GM12878 (cell line): Measurements from ENCODE around the gene INCA1. TPM values are rescaled to one million over a fixed set of nuclear protein-coding genes. Genes with fewer than 3 reads are reported as not detected.

Experiments
- ATAC-seq: fragments of 200-7000 bp; cut with Tn5 transposase; 3 replicates; pipeline ENCODE4 v1.9.1; 2020; ENCODE audit warnings: mild to moderate bottlenecking, moderate library complexity
- BruUV-seq: library from RNA; stranded (reverse); fragments of 400-500 nt; replicated peaks from 2 replicates; lab custom pipeline; 2021; lab: Mats Ljungman, UMichigan
- CTCF ChIA-PET: fragments of 300-600 bp; sonication (Branson Sonifier 250); formaldehyde crosslinking; extraction: SDS; loops from one replicate; lab custom pipeline; 2021; ENCODE audit warnings: inconsistent platforms; lab: Yijun Ruan, JAX
- POLR2A ChIA-PET: fragments of 350-600 bp; formaldehyde crosslinking; extraction: SDS; loops from one replicate; lab custom pipeline; 2021; ENCODE audit warnings: inconsistent platforms; lab: Charles Lee
- RAD21 ChIA-PET: fragments of 300-600 bp; sonication (Branson Sonifier 250); formaldehyde crosslinking; loops from one replicate; lab custom pipeline; 2023; ENCODE audit warnings: antibody characterized with exemption; ENCODE audit not compliant: unreplicated experiment; lab: Charles Lee
- SMC1A ChIA-PET: fragments of 300-600 bp; sonication (Branson Sonifier 250); formaldehyde crosslinking; loops from one replicate; lab custom pipeline; 2023; ENCODE audit not compliant: unreplicated experiment, uncharacterized antibody; lab: Charles Lee
- DNase-seq: peaks from one replicate; pipeline ENCODE4 v3.0.0-alpha.2; 2011; ENCODE audit warnings: low read depth, low spot score
- FAIRE-seq: peaks from 3 replicates; lab custom pipeline; 2011; peaks lifted over from hg19 to GRCh38; lab: Jason Lieb, UNC
- H2AFZ ChIP-seq: 2 replicates; pipeline ENCODE4 v1.6.0; 2011; ENCODE audit warnings: low read depth, low read length, control low read depth; ENCODE audit not compliant: control insufficient read depth
- H3K27ac ChIP-seq: 2 replicates; pipeline ENCODE4 v1.5.1; 2011; ENCODE audit warnings: control low read depth; ENCODE audit not compliant: control insufficient read depth, insufficient read depth
- H3K27me3 ChIP-seq, 2 experiments: replicated peaks in 1 of 2; 2 replicates each; pipeline versions ENCODE4 v1.6.0 to v1.6.1; 2011; ENCODE audit warnings: low read length in 1 of 2; ENCODE audit not compliant: control insufficient read depth in 2 of 2, insufficient read depth in 2 of 2
- H3K36me3 ChIP-seq, 2 experiments: 2 replicates each; pipeline ENCODE4 v1.5.1; 2011; ENCODE audit warnings: low read length in 1 of 2; ENCODE audit not compliant: control insufficient read depth in 2 of 2, insufficient read depth in 2 of 2
- H3K4me1 ChIP-seq: 2 replicates; pipeline ENCODE4 v1.6.1; 2011; ENCODE audit warnings: mild to moderate bottlenecking, low read length, moderate library complexity, mixed read lengths; ENCODE audit not compliant: control insufficient read depth, insufficient read depth
- H3K4me2 ChIP-seq: 2 replicates; pipeline ENCODE4 v1.6.0; 2011; ENCODE audit warnings: control low read depth; ENCODE audit not compliant: control insufficient read depth, insufficient read depth
- H3K4me3 ChIP-seq: fragments of 200-600 bp; sonication (generic); 2 replicates; pipeline ENCODE4 v1.5.1; 2016
- H3K79me2 ChIP-seq: 2 replicates; pipeline ENCODE4 v1.6.0; 2011; ENCODE audit warnings: low read length; ENCODE audit not compliant: control insufficient read depth, insufficient read depth
- H3K9ac ChIP-seq: 2 replicates; pipeline ENCODE4 v1.8.0; 2011; ENCODE audit warnings: low read length, control low read depth, mixed read lengths; ENCODE audit not compliant: control insufficient read depth, insufficient read depth
- H3K9me3 ChIP-seq: replicated peaks from 3 replicates; pipeline ENCODE4 v1.5.1; 2011; ENCODE audit warnings: mild to moderate bottlenecking, low read length; ENCODE audit not compliant: control insufficient read depth, insufficient read depth
- H4K20me1 ChIP-seq: 2 replicates; pipeline ENCODE4 v1.6.0; 2011; ENCODE audit not compliant: control insufficient read depth, insufficient read depth
- BRCA1 ChIP-seq: IDR thresholded peaks from 2 replicates; pipeline ENCODE4 v1.6.1; 2011; ENCODE audit warnings: low read depth, low read length, improper control_type of control experiment
- ESRRA ChIP-seq: IDR thresholded peaks from 2 replicates; pipeline ENCODE4 v1.6.1; 2012; ENCODE audit warnings: mild to moderate bottlenecking, low read length, improper control_type of control experiment
- HDGF ChIP-seq: fragments of 450-650 bp; IDR thresholded peaks from 2 replicates; pipeline ENCODE4 v1.6.1; 2016; ENCODE audit warnings: antibody characterized with exemption
- JUNB ChIP-seq: IDR thresholded peaks from 2 replicates; pipeline ENCODE4 v1.6.1; 2016; ENCODE audit warnings: antibody characterized with exemption, mild to moderate bottlenecking
- KDM1A ChIP-seq: fragments of 200-600 bp; sonication (generic); IDR thresholded peaks from 2 replicates; pipeline ENCODE4 v1.6.1; 2016; ENCODE audit warnings: borderline replicate concordance
- NBN ChIP-seq: fragments of 450-650 bp; IDR thresholded peaks from 2 replicates; pipeline ENCODE4 v1.6.1; 2016
- POU2F2 ChIP-seq: IDR thresholded peaks from 3 replicates; pipeline ENCODE4 v1.6.1; 2011; ENCODE audit warnings: low read depth, mild to moderate bottlenecking, low read length, borderline replicate concordance
- RCOR1 ChIP-seq: conservative IDR thresholded peaks from 2 replicates; pipeline ENCODE4 v1.6.1; 2012; ENCODE audit warnings: low read depth, low read length, improper control_type of control experiment
- TCF7 ChIP-seq: IDR thresholded peaks from 2 replicates; pipeline ENCODE4 v1.6.1; 2014; ENCODE audit warnings: antibody characterized with exemption, borderline replicate concordance
- WRNIP1 ChIP-seq: IDR thresholded peaks from 2 replicates; pipeline ENCODE4 v1.6.1; 2011; ENCODE audit warnings: low read depth, low read length, improper control_type of control experiment, borderline replicate concordance
- ZNF687 ChIP-seq: fragments of 450-650 bp; IDR thresholded peaks from 2 replicates; pipeline ENCODE4 v1.6.1; 2017; ENCODE audit warnings: mild to moderate bottlenecking, moderate library complexity
- WGBS: methylation state at CpG from one replicate; pipeline ENCODE4 v1.1.6; 2016; ENCODE audit warnings: low lambda C conversion rate; ENCODE audit not compliant: insufficient replicate concordance, insufficient coverage; ENCODE audit errors: missing lambda C conversion rate; 5-methylcytosine and 5-hydroxymethylcytosine counted together
- in situ Hi-C: fragments of 300-500 bp; cut with MboI; formaldehyde crosslinking; loops from 9 replicates; pipeline ENCODE4 v1.14.3; 2018; ENCODE audit warnings: mixed read lengths
- intact Hi-C: fragments of 100-400 bp; cut with micrococcal nuclease; formaldehyde crosslinking; loops from one replicate; pipeline ENCODE4 v1.14.2; 2022; ENCODE audit not compliant: unreplicated experiment
- polyA plus RNA-seq, 11 experiments: library from polyadenylated mRNA; depleted of rRNA in 4 of 11; unstranded in 6 of 11; stranded (reverse) in 5 of 11; fragments of >200 nt; fragmentation: Nextera tagmentation in 4 of 11; fragmentation: Illumina TruSeq in 1 of 11; extraction: Ambion mirVana in 4 of 11; extraction: Trizol in 1 of 11; gene quantifications; 1 replicate in 1 of 11; 2 replicates in 10 of 11; pipeline versions ENCODE4 v1.2.1 to v1.2.3, GENCODE V29; 2011 to 2016; ENCODE audit warnings: inconsistent platforms in 2 of 11, missing spikeins in 2 of 11, low read depth in 1 of 11
- total RNA-seq, 4 experiments: library from RNA; depleted of rRNA in 3 of 4; stranded (reverse); fragments of >200 nt in 3 of 4; fragmentation: Illumina TruSeq in 1 of 4; extraction: Trizol in 1 of 4; gene quantifications; 2 replicates each; pipeline versions ENCODE4 v1.2.1 to v1.2.3, GENCODE V29; 2013 to 2021
- TF ChIP-seq, protein P1 (sequence below): fragments of 450-650 bp; IDR thresholded peaks from 2 replicates; pipeline ENCODE4 v1.6.1; 2017; ENCODE audit warnings: mild to moderate bottlenecking, moderate library complexity
- TF ChIP-seq, protein P2 (sequence below): IDR thresholded peaks from 2 replicates; pipeline ENCODE4 v1.6.1; 2011; ENCODE audit warnings: low read depth, mild to moderate bottlenecking, low read length, moderate library complexity, borderline replicate concordance; ENCODE audit errors: extremely low read depth

The INCA1 gene
- total and polyA plus RNA-seq, 10 of the 15 experiments (the other 5 are each of a cell fraction or from before 2014, with no cell fraction given) = 0.19 to 1.8 (median 0.45) TPM

DNA sequence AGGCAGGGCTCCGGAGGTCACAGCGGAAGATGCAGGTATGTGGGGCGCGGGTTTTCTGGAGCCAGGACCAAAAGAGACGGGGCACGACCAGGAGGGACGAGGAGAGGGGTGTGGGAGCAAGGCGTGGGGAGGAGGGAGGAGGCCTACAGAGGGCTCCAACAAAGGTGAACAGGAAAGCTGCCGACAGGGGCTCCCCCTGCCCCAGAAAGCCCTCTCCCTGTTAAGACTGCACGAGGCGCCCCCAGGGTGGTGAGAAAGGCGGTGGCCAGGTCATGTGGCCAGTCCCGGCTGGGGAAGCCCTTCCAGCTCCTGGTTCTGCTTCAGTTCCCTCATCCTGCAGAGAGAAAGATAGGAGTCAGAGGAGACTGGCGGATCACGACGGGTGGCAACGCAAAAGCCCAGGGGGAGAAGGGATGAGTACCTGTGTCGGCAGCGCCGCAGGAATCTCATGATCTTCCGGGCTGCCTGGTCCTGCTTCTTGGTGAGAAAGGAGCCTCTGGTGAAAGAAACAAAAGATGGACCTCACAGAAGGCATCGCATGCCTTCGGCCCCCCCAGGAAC, 28.8 kb downstream of the INCA1 start:
- H3K9ac ChIP-seq = peak overlapping the region; percentile 98
- H3K36me3 ChIP-seq = peaks cover 11 to 16% of the 10 kb centered on the region in 2 experiments; a peak in 3 of 4 replicates
- RAD21 ChIA-PET = interaction anchor here (1.3 to 6.4 kb wide), 3 partner anchors 19 to 63 kb away, joined by 3 to 73 read pairs (median 13); partner anchors contain the start of genes CAMTA2, ENO3 and PFN1
- no TSS peak for BruUV-seq
- intact Hi-C loops = loop anchor here (5.0 kb wide), 1 partner anchor 94 kb away; no protein-coding TSS in a partner anchor
- H3K4me2 ChIP-seq = peak overlapping the region; percentile 99
- TF ChIP-seq RCOR1 = no peak
- no peak for TF ChIP-seq POU2F2
- no peak for TF ChIP-seq TCF7
- peak; percentile 5; the same call in 1 of the 2 replicates for TF ChIP-seq ZNF687
- no peak for TF ChIP-seq JUNB
- TF ChIP-seq HDGF = peak; percentile 11; the same call in 1 of the 2 replicates
- TF ChIP-seq, protein P1, sequence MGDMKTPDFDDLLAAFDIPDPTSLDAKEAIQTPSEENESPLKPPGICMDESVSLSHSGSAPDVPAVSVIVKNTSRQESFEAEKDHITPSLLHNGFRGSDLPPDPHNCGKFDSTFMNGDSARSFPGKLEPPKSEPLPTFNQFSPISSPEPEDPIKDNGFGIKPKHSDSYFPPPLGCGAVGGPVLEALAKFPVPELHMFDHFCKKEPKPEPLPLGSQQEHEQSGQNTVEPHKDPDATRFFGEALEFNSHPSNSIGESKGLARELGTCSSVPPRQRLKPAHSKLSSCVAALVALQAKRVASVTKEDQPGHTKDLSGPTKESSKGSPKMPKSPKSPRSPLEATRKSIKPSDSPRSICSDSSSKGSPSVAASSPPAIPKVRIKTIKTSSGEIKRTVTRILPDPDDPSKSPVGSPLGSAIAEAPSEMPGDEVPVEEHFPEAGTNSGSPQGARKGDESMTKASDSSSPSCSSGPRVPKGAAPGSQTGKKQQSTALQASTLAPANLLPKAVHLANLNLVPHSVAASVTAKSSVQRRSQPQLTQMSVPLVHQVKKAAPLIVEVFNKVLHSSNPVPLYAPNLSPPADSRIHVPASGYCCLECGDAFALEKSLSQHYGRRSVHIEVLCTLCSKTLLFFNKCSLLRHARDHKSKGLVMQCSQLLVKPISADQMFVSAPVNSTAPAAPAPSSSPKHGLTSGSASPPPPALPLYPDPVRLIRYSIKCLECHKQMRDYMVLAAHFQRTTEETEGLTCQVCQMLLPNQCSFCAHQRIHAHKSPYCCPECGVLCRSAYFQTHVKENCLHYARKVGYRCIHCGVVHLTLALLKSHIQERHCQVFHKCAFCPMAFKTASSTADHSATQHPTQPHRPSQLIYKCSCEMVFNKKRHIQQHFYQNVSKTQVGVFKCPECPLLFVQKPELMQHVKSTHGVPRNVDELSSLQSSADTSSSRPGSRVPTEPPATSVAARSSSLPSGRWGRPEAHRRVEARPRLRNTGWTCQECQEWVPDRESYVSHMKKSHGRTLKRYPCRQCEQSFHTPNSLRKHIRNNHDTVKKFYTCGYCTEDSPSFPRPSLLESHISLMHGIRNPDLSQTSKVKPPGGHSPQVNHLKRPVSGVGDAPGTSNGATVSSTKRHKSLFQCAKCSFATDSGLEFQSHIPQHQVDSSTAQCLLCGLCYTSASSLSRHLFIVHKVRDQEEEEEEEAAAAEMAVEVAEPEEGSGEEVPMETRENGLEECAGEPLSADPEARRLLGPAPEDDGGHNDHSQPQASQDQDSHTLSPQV = no peak
- TF ChIP-seq ESRRA = no peak
- no peak for TF ChIP-seq BRCA1
- TF ChIP-seq WRNIP1 = no peak
- no peak for TF ChIP-seq KDM1A
- TF ChIP-seq, protein P2, sequence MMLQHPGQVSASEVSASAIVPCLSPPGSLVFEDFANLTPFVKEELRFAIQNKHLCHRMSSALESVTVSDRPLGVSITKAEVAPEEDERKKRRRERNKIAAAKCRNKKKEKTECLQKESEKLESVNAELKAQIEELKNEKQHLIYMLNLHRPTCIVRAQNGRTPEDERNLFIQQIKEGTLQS = no peak
- no peak for TF ChIP-seq NBN
- peak overlapping the region; percentile 89 for H3K4me3 ChIP-seq
- DNase-seq (no peak), FAIRE-seq (no peak), ATAC-seq (no peak)
- SMC1A ChIA-PET = interaction anchor here (1.8 to 4.3 kb wide), 4 partner anchors 12 to 59 kb away, joined by 4 to 50 read pairs (median 28); partner anchors contain the start of genes PFN1, RNF167 and SLC25A11
- CTCF ChIA-PET = interaction anchor here (3.6 kb wide), 2 partner anchors 17 to 94 kb away, joined by 18 to 23 read pairs; partner anchors contain the start of gene ENO3
- peak overlapping the region; percentile 82 for H2AFZ ChIP-seq
- H3K9me3 ChIP-seq = no peaks in the 10 kb centered on the region
- no peaks in the 10 kb centered on the region for H3K27me3 ChIP-seq
- WGBS = 62% methylated on average over 17 of the region's 23 CpGs
- H3K4me1 ChIP-seq = peaks cover 14% of the 10 kb centered on the region
- POLR2A ChIA-PET = interaction anchor here (1.0 to 8.5 kb wide), 7 partner anchors 9 to 36 kb away, joined by 3 to 272 read pairs (median 8); partner anchors contain the start of genes CAMTA2, ENO3, INCA1 and KIF1C
- in situ Hi-C loops = no loop called here
- peak overlapping the region; percentile 100 for H3K27ac ChIP-seq
- no peaks in the 10 kb centered on the region for H4K20me1 ChIP-seq
- peaks cover 29% of the 10 kb centered on the region for H3K79me2 ChIP-seq
